ENCODE results near the gene C11orf68. TPM values are rescaled to one million over a fixed set of nuclear protein-coding genes. Genes with fewer than 3 reads are reported as not detected.

C11orf68 gene
- total RNA-seq, 1 experiment from 2014 or later, result 31.9 TPM

GRCh38 chr11:65890324-65891218 is 28.3 kb downstream of the C11orf68 start, which contains the start of gene CCDC85B:
Gene CCDC85B (plus strand): TSS chr11:65890673. CDS start chr11:65890784, 111 bp downstream.
- DNase-seq (ENCODE audit: low spot score), result peak; percentile 97
- Mint-ChIP-seq H3K27ac (peak within 1 kb of the TSS; percentile 2), H3K9me3 (no peaks in the 10 kb centered on the region), H3K4me1 (peaks cover 50% of the 10 kb centered on the region), H3K4me3 (peak within 1 kb of the TSS; percentile 97), H3K36me3 (peaks cover 15% of the 10 kb centered on the region), H3K27me3 (ENCODE audit: low read depth) (peaks cover 15% of the 10 kb centered on the region)
- CTCF ChIA-PET, result interaction anchor here (0.5 to 11.9 kb wide), 48 partner anchors 8 to 1025 kb away, joined by 3 to 539 read pairs (median 6); partner anchors contain the start of genes AP5B1, C11orf68, CFL1 and EFEMP2
- ATAC-seq, result peak; percentile 35
- POLR2A ChIA-PET, result interaction anchor here (0.5 to 7.2 kb wide), 16 partner anchors 8 to 178 kb away, joined by 3 to 90 read pairs (median 5); partner anchors contain the start of genes CFL1, FOSL1, KAT5 and MUS81
- TF ChIP-seq CBFB (CRISPR knock-in tag; IDR thresholded peaks at IDR 0.05; ENCODE audit: low read depth), result peak; percentile 88; the same call in 1 of the 2 replicates
- TF ChIP-seq ZBTB43 (CRISPR knock-in tag; IDR thresholded peaks at IDR 0.05), result peak; percentile 70; the same call in 1 of the 2 replicates
- peak; percentile 79; the same call in 1 of the 2 replicates for TF ChIP-seq ZBTB21 (CRISPR knock-in tag; IDR thresholded peaks at IDR 0.05; ENCODE audit: borderline replicate concordance)
- no peak for TF ChIP-seq HMGA2 (CRISPR knock-in tag; IDR thresholded peaks at IDR 0.05)
- TF ChIP-seq OVOL2 (CRISPR knock-in tag; IDR thresholded peaks at IDR 0.05; ENCODE audit: borderline replicate concordance), result no peak
- TF ChIP-seq NR1H2 (CRISPR knock-in tag; IDR thresholded peaks at IDR 0.05), result no peak
- TF ChIP-seq JUN (CRISPR knock-in tag; IDR thresholded peaks at IDR 0.05), result no peak
- no peak for TF ChIP-seq ZNF416 (CRISPR knock-in tag; IDR thresholded peaks at IDR 0.05)
- TF ChIP-seq ZNF317 (CRISPR knock-in tag; IDR thresholded peaks at IDR 0.05; ENCODE audit: borderline replicate concordance, low read depth), result no peak
- no peak for TF ChIP-seq ZNF121 (CRISPR knock-in tag; IDR thresholded peaks at IDR 0.05)
- TF ChIP-seq TEAD4 (CRISPR knock-in tag; IDR thresholded peaks at IDR 0.05), result no peak
- no peak for TF ChIP-seq AFF4 (CRISPR knock-in tag; IDR thresholded peaks at IDR 0.05; ENCODE audit: borderline replicate concordance)
- TF ChIP-seq RORB (CRISPR knock-in tag; IDR thresholded peaks at IDR 0.05), result no peak
- TF ChIP-seq ZMAT4 (CRISPR knock-in tag; IDR thresholded peaks at IDR 0.05), result no peak
- TF ChIP-seq FOXP4 (CRISPR knock-in tag; IDR thresholded peaks at IDR 0.05), result peak; percentile 95; the same call in 1 of the 2 replicates
- TF ChIP-seq GABPB1 (CRISPR knock-in tag; IDR thresholded peaks at IDR 0.05), result peak; percentile 56; the same call in 1 of the 2 replicates
- TF ChIP-seq IRF1 (CRISPR knock-in tag; IDR thresholded peaks at IDR 0.05), result peak; percentile 56; the same call in 1 of the 2 replicates
- no peak for TF ChIP-seq GTF2I (CRISPR knock-in tag; conservative IDR thresholded peaks at IDR 0.05)
- no peak for TF ChIP-seq ATF6 (CRISPR knock-in tag; IDR thresholded peaks at IDR 0.05)
- TF ChIP-seq TEAD1 (CRISPR knock-in tag; IDR thresholded peaks at IDR 0.05), result peak; percentile 95
- 0 out of 2 replicates have a peak, but pooled peaks have one; percentile 55 for TF ChIP-seq NR3C1 (CRISPR knock-in tag; conservative IDR thresholded peaks at IDR 0.05; ENCODE audit: low read depth)
- TF ChIP-seq MAX (CRISPR knock-in tag; IDR thresholded peaks at IDR 0.05), result peak; percentile 93; the same call in 1 of the 2 replicates
